ENCODE measurements around the gene CGRRF1. TPM values are rescaled to one million over a fixed set of nuclear protein-coding genes. Genes with fewer than 3 reads are reported as not detected.

Gene CGRRF1
- polyA plus RNA-seq, 1 of the 3 experiments (the other 2 are of a cell fraction), result 6.4 TPM

DNA sequence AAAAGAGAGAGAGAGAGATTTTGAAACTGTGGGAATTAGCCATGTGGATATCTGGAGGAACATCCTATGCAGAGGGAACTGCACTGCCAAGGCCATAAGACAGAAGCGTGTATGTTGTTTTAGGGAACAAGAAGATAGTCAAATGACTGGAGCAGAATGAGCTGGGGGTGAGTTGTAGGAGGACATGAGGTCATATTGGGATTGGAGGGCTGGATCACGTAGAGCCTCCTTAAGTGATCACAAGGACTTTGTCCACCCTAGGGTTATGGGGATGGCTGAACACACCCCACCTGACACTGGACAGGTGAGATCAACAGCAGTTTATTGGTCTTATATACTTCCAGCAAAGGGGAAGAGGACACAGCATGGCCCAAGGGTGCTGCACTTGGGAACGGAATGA lies 8.2 kb upstream of the CGRRF1 start:
- CTCF ChIA-PET, result interaction anchor here (1.5 kb wide), 1 partner anchor 13 kb away, joined by 4 read pairs; no protein-coding TSS in a partner anchor
- Histone ChIP-seq H2AFZ (ENCODE audit: low read depth) (no peak overlapping the region), H3K27ac (ENCODE audit: low read depth in 2 of 2, low read length in 1 of 2) (no peak overlapping the region), H3F3A (replicated peaks; ENCODE audit: insufficient read depth) (no peaks in the 10 kb centered on the region), H3K36me3 (replicated peaks in 1 of 2; ENCODE audit: control insufficient read depth in 1 of 2, insufficient read depth in 2 of 2, low read length in 1 of 2) (no peaks in the 10 kb centered on the region), H3K9ac (no peak overlapping the region), H3K79me2 (ENCODE audit: insufficient read depth) (no peaks in the 10 kb centered on the region), H3K9me3 (no peaks in the 10 kb centered on the region), H3K4me2 (no peak overlapping the region), H3K9me2 (no peaks in the 10 kb centered on the region), H3K4me1 (ENCODE audit: control insufficient read depth in 1 of 2, insufficient read depth in 2 of 2, low read depth in 1 of 2, low read length in 1 of 2) (no peaks in the 10 kb centered on the region; a peak in 1 of 4 replicates), H3K4me3 (ENCODE audit: low read depth in 2 of 2, low read length in 1 of 2) (no peak overlapping the region), H4K20me1 (ENCODE audit: insufficient read depth) (no peaks in the 10 kb centered on the region), H3K27me3 (ENCODE audit: insufficient read depth) (no peaks in the 10 kb centered on the region)
- WGBS (ENCODE audit: low lambda C conversion rate), result 95% methylated on average over 3 of the region's 3 CpGs
- DNase-seq, result no peak
- TF ChIP-seq, protein P1, sequence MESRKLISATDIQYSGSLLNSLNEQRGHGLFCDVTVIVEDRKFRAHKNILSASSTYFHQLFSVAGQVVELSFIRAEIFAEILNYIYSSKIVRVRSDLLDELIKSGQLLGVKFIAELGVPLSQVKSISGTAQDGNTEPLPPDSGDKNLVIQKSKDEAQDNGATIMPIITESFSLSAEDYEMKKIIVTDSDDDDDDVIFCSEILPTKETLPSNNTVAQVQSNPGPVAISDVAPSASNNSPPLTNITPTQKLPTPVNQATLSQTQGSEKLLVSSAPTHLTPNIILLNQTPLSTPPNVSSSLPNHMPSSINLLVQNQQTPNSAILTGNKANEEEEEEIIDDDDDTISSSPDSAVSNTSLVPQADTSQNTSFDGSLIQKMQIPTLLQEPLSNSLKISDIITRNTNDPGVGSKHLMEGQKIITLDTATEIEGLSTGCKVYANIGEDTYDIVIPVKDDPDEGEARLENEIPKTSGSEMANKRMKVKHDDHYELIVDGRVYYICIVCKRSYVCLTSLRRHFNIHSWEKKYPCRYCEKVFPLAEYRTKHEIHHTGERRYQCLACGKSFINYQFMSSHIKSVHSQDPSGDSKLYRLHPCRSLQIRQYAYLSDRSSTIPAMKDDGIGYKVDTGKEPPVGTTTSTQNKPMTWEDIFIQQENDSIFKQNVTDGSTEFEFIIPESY (IDR thresholded peaks at IDR 0.05; ENCODE audit: borderline replicate concordance, low read depth), result no peak
- TF ChIP-seq RAD21 (IDR thresholded peaks at IDR 0.05; ENCODE audit: low read length) (no peak), FOSL2 (IDR thresholded peaks at IDR 0.05; ENCODE audit: borderline replicate concordance, low read depth) (no peak), TCF12 (IDR thresholded peaks at IDR 0.05) (no peak), RCOR1 (IDR thresholded peaks at IDR 0.05; ENCODE audit: low read length) (no peak), RXRA (IDR thresholded peaks at IDR 0.05; ENCODE audit: borderline replicate concordance, low read depth) (no peak), TEAD4 (IDR thresholded peaks at IDR 0.05; ENCODE audit: borderline replicate concordance, insufficient read depth) (no peak), POLR2AphosphoS5 (IDR thresholded peaks at IDR 0.05; ENCODE audit: low read depth, low read length) (no peak), NRF1 (IDR thresholded peaks at IDR 0.05; ENCODE audit: low read depth, low read length) (no peak), SIN3A (IDR thresholded peaks at IDR 0.05; ENCODE audit: borderline replicate concordance, low read depth, low read length) (no peak), NFIC (IDR thresholded peaks at IDR 0.05; ENCODE audit: borderline replicate concordance) (no peak), FOXM1 (IDR thresholded peaks at IDR 0.05; ENCODE audit: low read depth) (no peak), RFX5 (IDR thresholded peaks at IDR 0.05; ENCODE audit: low read length) (no peak), GATA2 (CRISPR knock-in tag; IDR thresholded peaks at IDR 0.05) (no peak), MEF2A (IDR thresholded peaks at IDR 0.05; ENCODE audit: borderline replicate concordance, low read depth) (no peak), EZH2phosphoT487 (IDR thresholded peaks at IDR 0.05; ENCODE audit: borderline replicate concordance, low read depth) (no peak)
- TF ChIP-seq, protein P2, sequence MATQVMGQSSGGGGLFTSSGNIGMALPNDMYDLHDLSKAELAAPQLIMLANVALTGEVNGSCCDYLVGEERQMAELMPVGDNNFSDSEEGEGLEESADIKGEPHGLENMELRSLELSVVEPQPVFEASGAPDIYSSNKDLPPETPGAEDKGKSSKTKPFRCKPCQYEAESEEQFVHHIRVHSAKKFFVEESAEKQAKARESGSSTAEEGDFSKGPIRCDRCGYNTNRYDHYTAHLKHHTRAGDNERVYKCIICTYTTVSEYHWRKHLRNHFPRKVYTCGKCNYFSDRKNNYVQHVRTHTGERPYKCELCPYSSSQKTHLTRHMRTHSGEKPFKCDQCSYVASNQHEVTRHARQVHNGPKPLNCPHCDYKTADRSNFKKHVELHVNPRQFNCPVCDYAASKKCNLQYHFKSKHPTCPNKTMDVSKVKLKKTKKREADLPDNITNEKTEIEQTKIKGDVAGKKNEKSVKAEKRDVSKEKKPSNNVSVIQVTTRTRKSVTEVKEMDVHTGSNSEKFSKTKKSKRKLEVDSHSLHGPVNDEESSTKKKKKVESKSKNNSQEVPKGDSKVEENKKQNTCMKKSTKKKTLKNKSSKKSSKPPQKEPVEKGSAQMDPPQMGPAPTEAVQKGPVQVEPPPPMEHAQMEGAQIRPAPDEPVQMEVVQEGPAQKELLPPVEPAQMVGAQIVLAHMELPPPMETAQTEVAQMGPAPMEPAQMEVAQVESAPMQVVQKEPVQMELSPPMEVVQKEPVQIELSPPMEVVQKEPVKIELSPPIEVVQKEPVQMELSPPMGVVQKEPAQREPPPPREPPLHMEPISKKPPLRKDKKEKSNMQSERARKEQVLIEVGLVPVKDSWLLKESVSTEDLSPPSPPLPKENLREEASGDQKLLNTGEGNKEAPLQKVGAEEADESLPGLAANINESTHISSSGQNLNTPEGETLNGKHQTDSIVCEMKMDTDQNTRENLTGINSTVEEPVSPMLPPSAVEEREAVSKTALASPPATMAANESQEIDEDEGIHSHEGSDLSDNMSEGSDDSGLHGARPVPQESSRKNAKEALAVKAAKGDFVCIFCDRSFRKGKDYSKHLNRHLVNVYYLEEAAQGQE (IDR thresholded peaks at IDR 0.05; ENCODE audit: low read depth, low read length), result no peak
- TF ChIP-seq, protein P3, sequence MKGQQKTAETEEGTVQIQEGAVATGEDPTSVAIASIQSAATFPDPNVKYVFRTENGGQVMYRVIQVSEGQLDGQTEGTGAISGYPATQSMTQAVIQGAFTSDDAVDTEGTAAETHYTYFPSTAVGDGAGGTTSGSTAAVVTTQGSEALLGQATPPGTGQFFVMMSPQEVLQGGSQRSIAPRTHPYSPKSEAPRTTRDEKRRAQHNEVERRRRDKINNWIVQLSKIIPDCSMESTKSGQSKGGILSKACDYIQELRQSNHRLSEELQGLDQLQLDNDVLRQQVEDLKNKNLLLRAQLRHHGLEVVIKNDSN (IDR thresholded peaks at IDR 0.05; ENCODE audit: borderline replicate concordance, low read depth), result no peak
- TF ChIP-seq, protein P4, sequence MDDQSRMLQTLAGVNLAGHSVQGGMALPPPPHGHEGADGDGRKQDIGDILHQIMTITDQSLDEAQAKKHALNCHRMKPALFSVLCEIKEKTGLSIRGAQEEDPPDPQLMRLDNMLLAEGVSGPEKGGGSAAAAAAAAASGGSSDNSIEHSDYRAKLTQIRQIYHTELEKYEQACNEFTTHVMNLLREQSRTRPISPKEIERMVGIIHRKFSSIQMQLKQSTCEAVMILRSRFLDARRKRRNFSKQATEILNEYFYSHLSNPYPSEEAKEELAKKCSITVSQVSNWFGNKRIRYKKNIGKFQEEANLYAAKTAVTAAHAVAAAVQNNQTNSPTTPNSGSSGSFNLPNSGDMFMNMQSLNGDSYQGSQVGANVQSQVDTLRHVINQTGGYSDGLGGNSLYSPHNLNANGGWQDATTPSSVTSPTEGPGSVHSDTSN (IDR thresholded peaks at IDR 0.05), result no peak
- POLR2A ChIA-PET, result no interaction called here
